GM19351 (cell line): Measurements from ENCODE around the gene SAMD1.

Source experiments
- ATAC-seq: cut with Tn5 transposase; IDR thresholded peaks from one replicate; pipeline ENCODE4 v1.9.1; 2021; ENCODE audit warnings: mild to moderate bottlenecking, moderate library complexity; ENCODE audit not compliant: unreplicated experiment

The SAMD1 gene

DNA sequence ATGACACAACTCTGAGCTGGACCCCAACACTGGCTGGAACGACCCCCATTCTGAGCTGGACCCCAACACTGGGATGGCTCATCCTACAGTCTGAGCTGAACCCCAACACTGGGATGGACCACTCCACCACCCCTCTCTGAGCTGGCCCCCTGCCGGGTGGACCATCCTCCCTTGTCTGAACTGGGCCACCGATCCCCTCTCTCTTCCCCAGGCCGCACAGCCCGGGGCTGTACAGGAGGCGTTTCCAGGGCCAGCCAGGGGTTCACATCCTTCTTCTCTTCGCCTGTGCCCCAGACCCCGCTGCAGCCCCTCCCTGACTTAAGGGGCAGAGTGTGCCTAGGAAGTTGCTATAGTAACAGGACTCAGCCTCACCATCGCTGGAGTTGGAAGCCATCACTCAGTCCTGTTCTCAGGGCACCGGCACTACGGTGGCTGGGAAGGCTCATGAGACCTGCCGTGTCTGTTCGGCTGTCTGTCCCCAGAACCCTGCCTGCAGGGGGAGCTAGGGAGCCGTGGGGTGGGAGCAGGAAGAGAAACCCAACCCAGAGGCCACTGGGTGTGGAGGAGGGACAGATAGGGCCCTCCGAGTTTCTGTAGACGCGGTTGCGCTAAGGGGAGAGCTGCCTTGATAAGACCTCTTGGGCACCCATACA is 23.3 kb upstream of the SAMD1 start:
- no peak for ATAC-seq

GRCh38 chr19:14112809-14113385 is 22.3 kb upstream of the SAMD1 start:
- ATAC-seq: no peak

DNA sequence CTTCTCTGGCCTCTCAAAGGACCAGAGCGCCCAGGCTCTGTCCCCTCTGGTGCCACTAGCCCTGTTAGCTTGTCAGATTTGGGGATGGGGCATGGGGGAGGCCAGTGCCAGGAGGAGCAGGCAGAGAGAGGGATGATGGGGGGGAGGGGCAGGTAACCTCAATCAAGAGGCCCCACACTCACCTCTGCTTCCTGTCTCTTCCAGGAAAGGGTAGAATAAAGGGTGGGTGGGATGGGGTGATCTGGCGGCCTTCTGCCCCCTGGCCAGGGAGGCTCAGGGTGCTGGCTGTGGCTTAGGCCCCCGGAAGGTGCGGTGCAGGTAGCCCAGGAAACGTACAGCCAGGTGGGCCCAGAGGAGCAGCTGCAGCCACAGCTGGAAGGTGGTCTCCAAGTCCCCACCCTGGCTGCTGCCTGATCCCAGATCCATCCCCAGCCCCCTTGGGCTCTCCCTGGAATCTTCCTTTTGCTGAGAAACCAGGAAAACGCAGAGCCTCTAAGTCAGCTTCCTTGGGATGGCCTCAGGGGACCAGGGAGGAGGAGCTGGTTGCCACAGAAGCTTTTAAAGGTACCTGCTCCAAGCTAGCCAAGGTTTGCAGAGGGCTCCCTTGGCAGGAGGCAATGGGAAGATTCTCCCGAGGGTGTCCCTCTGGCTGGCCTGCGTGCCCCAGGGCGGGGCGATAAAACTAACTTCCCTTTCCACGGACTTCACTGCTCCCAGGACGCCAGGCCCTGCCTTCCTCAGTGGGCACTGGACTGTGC is 21.7 kb upstream of the SAMD1 start:
- no peak for ATAC-seq

GRCh38 chr19:14111486-14111885 is 20.9 kb upstream of the SAMD1 start:
- ATAC-seq: no peak

DNA sequence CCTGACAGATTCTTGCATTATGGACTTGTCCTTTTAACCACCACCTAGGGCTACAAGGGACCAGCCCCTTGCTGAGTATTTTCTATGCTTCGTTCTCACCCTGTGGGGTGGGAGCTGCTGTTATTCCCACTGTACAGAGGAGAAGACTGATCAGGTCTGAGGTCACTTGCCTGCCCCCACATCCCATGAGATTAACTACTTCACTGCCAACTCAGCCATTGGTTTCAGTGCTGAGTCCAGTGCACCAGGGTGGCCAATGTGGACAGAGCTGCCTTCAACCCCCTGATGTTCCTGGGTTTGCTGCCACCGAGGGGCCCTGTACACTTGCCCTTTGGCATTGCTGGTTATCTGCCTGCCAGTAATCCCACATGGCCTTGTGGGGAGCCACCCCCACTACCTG is 20.1 kb upstream of the SAMD1 start:
- no peak for ATAC-seq

GRCh38 chr19:14107581-14108461 is 17.3 kb upstream of the SAMD1 start:
- ATAC-seq: no peak

DNA sequence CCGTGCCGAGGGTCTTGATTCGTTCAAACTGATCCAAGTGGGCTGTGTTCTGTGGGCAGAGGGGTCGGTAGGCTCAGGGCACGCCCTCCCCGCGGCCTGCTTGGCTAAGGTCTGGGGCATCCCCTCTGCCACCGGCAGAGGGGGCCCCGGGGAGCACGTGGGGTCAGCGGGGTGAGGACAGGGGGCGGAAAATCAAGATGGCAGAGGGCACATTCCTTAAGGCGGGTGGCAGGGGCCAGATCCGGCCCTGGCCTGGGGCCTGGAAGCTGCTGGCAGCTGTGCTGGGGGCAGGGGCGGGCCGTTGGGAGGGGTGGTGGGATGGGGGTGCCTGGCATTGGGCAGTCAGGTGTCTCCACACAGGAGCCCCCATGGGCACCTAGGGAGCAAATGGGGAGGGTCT is 16.3 kb upstream of the SAMD1 start:
- ATAC-seq: no peak

GRCh38 chr19:14105680-14106079 is 15.1 kb upstream of the SAMD1 start:
- ATAC-seq: no peak

- no peak for ATAC-seq
These were observed 12.8 kb upstream of the SAMD1 start for GRCh38 chr19:14103310-14103709.

DNA sequence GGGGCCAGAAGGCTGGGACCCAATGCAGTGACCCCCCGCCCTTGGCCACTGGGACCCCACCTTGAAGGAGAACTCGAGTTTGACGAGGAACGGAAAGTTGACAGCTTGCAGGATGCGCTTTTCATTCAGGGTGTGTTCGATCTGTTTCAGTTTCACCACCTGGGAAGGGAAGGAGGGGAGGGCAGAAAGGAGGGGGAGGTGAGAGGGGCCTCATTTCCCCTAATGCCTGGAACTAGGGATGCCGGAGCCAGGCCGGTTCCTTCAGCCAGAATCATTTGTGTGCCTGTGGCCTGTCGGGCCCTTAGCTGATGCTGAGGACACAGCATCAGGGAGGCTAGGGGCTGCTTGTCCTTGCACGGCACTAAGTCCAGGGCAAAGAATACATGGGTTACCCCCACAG is 12.2 kb upstream of the SAMD1 start:
- no peak for ATAC-seq

DNA sequence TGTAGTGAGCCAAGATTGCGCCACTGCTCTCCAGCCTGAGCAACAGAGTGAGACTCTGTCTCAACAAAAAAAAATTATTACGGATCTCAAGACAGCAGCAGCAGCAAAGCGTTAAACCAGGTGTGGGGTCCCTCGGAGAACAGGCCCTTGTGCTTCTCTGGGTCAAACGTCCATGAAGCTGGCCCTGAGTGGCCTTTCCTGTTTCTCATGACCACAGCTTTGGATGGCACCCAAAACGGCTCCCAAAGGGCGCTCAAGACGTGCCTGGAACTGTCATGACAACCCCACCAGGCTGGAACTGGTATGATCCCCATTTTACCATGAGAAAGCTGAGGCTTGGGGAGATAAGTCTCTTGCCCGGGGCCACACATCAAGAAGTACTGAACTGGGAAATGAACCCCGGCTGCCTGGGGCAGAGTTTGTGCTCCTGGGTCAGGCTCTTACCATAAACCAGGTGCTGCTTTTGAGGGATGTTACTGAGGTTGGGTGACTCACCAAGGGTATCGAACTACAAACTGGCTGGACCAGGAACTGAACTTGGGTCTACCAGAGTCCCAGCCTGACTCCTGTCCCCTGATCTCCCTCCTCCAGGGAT is 11.6 kb upstream of the SAMD1 start:
- ATAC-seq: no peak

DNA sequence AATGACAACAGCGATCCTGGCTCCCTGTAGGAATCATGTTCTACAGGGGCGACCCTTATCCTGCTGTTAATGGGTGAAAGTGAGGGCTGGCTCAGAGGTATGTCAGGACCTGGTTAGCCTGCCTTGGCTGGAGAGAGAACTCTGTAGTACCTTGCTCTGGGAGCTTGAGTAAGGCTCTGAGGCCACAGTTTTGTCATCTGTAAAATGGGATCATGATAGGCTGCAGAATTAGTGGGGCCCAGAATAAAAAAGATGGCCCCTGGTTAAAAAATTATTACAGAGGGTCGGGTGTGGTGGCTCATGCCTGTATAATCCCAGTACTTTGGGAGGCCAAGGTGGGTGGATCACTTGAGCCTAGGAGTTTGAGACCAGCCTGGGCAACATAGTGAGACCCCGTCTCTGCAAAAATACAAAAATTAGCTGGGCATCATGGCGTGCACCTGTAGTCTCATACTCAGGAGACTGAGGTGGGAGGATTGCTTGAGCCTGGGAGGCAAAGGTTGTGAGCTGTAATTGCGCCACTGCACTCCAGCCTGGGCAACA is 10.5 kb upstream of the SAMD1 start:
- ATAC-seq: no peak

DNA sequence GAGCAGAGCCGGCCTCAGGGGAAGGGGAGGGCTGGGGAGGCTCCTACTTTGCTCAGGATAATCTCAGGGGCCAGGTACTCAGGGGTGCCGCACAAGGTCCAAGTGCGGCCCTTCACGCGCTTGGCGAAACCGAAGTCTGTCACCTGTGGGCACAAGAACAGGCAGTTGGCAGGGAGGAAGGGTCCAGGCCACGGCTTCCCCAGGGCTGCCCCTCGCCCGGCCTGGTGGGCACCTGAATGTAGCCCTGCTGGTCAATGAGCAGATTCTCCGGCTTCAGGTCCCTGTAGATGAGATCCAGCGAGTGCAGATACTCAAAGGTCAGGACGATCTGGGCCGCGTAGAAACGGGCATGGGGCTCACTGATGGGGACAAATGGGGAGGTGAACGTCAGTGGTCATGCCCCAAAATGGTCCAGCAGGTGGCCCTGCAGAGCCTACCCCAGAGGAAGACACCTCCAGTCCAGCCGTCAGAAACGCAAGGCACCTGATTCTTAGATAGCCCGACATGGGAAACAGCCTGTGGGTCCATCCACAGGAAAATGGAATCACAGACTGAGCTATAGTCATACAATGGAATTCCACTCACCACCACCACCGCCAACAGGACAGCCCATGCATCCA is 7.1 kb upstream of the SAMD1 start:
- ATAC-seq: no peak

DNA sequence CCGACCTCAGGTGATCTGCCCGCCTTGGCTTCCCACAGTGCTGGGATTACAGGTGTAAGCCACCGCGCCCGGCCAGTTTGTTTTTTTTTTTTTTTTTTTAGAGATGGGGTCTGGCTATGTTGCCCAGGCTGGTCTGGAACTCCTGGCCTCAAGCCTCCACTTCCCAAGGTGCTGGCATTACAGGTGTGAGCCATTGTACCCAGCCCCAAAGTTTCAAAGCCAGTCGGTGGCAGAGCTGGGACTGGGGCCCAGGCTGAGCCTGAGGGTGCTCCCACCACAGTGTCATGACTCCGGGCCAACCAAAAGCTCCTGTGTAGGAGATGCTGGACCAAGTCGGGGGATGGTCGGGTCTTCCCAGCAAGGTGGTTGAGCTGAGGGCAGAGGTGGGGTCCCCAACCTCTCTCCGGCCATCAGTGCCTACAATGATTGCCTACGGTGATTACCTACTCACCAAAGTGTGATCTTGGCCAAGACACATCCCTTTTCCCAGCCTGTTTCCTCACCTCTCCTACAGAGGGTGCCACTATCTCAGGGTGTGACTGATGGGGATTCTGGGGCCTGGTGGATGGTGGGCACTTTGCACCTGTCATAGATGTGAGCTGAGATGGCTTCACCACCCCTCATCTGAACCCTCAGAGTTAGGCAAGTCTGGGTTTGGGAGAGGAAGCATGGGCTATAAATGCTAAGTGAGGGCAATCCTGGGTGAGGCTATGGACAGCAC is 5.9 kb upstream of the SAMD1 start:
- ATAC-seq: no peak

GRCh38 chr19:14094854-14095253 is 4.3 kb upstream of the SAMD1 start:
- ATAC-seq: no peak

DNA sequence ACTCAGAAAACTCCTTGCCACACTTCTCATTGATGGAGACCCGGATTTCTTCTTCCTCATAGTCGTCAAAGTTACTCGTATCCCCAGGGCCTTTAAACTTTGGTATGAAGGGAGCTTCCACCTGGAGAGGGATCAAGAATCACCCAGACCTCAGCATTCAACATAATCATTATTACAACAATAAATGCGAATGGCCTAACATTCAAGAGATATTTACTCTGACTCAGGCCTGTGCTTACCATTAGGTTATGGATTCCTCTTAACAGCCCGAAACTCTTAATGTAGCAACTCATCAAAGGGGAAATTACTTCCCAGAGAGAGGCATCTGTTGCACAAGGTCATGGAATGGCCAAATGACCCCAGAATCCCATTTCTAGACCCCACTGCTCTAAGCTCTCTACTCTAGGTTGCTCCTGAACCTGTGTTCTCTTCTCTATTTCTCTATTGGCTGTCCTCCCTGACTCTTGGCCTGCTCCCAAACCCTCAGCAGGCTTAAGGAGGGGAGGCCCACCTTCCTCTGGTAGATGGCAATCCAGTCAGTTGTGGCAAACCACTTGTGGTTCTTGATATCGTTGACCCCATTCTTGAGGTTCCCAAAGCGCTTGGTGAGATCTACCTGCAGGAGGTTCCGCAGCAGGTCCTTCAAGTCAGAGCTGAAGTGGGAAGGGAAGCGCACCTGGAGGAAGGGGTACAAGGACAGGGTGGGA is 2.7 kb upstream of the SAMD1 start:
- no peak for ATAC-seq

- ATAC-seq: peak; percentile 6
These were observed 1.4 kb upstream of the SAMD1 start for GRCh38 chr19:14091813-14092462.

GRCh38 chr19:14091081-14091812 is 696 bp upstream of the SAMD1 start:
- peak; percentile 62 for ATAC-seq
